Renal cortical epithelial cell (primary cell): ENCODE data around the gene TMEM163. TPM values are rescaled to one million over a fixed set of nuclear protein-coding genes. Genes with fewer than 3 reads are reported as not detected.

Source experiments
- DNase-seq: peaks from one replicate; pipeline ENCODE4 v3.0.0-alpha.2; 2011; ENCODE audit warnings: low read depth
- total RNA-seq: library from RNA; depleted of rRNA; stranded (reverse); fragments of >200 nt; gene quantifications from 2 replicates; pipeline ENCODE4 v1.2.3, GENCODE V29; 2014

TMEM163 gene
- total RNA-seq, 1 donor from 2014 or later, result 6.7 TPM

DNA sequence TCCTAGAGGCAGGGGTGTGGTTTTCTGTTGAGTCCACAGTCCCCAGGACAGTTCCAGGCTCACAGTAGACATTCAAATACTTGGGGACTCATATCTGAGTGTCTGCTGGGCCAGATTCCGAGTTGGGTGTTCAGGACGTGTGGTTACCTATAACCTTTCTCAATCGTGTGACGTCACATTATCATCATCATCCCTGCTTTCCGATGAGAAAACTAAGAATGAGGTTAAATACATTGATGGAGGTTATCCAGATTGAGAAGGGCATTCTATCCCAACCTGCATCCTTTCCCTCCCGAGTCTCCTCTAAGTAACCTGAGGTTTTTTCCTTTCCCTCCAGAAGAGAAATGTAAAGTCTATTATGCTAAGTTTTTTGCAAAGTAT is 260.3 kb downstream of the TMEM163 start:
- no peak for DNase-seq

DNA sequence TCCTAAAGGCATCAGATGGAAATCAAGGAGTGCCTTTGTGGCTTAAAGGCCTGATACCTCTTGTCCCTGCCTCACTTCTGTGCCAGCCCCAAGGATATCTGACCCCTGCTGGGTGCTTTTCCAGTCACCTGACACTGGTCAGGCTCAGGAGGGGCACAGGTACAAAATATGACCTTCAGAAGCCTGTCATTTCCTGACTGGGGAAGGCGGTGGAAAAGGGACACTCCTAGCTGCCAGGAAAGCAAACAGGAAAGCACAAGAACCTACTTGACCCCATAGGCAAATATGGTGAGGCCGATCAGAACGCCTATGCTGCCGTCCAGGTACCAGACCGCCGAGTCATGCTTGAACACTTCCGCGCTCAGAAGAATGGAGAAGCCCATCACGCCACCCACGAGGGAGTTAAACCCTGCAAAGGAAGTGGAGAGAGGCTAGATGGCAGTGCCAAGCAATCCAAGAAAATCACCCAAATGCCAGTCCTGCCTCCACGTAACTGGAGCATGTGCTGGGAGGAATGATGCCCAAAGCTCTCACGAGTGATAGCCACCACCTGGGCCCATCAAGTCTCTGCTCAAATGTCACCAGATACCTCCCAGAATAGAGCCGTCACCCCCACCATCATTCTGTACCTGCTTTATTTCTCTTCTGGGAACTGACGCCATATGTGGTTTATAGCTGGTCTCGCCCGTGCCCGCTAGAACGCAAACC is 260.9 kb downstream of the TMEM163 start:
- DNase-seq, result no peak

GRCh38 chr2:134457353-134457752 is 261.4 kb downstream of the TMEM163 start:
- no peak for DNase-seq

GRCh38 chr2:134455426-134455825 is 263.4 kb downstream of the TMEM163 start:
- DNase-seq, result no peak

DNA sequence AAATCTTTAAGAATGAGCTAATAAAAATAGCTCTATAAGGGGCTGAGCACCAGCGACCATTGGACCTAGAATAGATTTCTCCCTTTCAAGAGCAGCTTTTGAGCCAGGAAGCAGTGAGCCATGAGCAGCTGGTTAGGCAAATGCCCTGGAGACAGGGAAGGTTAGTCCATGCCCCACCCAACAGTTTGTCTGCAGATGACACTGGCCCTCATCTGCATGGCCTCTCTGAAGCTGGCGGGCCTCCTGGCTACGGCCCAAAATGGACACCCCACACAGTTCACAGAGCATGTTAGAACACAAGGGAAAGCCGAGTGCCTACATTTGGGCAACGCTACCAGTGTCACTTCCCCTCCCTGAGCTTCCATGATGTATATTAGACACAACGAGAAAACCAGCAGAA is 263.9 kb downstream of the TMEM163 start:
- no peak for DNase-seq

DNA sequence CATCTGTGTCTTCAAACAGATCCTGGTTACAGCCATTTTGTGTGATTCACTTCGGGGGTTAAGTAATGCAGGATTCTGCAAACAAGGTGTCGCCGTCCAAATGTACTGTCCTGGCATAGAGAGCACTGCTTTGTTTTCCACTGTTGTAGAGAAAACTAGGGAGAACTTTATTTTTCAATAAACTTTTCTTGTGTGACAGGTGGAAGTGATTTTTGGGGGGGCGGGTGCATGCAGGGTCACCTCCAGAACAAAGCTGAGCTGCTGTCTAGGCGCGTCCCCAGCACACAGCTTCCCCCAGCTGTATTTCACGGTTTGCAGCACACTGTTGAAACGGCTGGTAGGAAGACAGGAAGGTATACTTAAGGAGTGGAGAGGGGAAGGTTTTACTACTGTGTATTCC is 264.4 kb downstream of the TMEM163 start:
- no peak for DNase-seq

DNA sequence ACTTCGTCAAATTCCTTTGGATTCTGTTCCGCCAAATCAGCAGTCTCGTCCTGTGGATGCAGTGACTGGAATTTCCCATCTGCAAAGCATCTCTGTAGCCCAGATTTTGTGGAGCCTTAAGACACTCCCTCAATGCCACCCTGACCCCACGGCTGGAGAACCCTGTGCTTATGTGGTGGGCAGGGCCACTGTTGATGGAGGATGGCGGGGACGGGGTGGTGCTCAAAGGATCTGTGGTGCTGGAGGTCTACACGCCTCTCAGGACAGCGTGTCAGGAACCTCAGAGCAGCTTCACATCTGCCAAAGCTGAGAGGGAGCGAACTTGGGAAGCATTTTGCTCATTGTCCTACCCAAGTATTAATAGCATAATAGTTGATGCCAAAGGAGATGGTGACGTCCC is 264.8 kb downstream of the TMEM163 start:
- no peak for DNase-seq

GRCh38 chr2:134453476-134453875 is 265.3 kb downstream of the TMEM163 start:
- no peak for DNase-seq

DNA sequence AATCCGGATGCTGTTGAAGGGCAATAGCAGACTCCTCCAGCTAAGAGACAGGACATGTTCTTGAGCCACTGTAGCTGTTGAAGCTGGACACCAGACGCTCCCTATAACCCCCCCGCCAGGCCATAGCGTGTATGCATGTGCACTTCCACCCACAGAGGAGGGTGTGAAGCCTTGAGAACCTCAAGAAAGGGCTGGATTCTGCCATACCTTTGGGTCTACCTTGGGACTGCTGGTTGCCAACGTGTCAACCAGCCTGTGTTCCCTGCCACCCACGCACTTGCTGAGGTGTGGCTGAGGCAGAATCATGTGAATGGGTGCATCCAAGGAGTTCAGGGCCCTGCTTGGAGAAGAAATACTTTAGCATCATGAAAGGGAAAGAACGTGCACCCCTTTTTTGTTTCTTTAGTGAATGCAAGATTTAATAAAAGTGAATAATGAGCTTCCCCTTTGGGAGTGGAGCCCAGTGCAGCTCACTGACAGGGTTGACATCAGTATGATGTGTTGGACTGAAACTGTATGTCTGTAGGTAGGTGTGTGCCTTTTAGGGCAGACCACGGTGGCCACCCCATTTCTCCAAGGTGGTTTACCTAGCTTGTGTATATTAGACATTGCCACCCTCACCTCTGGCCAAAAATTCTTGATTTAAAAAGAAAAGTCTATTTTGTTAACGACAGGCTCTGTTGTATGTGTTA is 266.6 kb downstream of the TMEM163 start:
- DNase-seq, result no peak

DNA sequence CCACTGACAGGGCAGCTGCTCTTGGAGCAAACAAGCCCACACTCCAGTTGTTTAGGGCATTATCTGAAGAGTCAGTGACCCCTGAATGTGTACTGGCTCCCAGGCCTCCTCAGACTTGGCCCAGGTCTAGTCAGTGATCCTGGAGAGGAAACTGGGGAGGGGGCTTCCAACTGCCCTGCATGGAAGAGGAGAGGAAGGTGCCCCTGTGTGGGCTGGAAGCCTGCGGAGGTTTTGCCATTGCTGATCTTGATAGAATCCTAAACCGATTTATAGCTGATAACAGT is 267.5 kb downstream of the TMEM163 start:
- no peak for DNase-seq

DNA sequence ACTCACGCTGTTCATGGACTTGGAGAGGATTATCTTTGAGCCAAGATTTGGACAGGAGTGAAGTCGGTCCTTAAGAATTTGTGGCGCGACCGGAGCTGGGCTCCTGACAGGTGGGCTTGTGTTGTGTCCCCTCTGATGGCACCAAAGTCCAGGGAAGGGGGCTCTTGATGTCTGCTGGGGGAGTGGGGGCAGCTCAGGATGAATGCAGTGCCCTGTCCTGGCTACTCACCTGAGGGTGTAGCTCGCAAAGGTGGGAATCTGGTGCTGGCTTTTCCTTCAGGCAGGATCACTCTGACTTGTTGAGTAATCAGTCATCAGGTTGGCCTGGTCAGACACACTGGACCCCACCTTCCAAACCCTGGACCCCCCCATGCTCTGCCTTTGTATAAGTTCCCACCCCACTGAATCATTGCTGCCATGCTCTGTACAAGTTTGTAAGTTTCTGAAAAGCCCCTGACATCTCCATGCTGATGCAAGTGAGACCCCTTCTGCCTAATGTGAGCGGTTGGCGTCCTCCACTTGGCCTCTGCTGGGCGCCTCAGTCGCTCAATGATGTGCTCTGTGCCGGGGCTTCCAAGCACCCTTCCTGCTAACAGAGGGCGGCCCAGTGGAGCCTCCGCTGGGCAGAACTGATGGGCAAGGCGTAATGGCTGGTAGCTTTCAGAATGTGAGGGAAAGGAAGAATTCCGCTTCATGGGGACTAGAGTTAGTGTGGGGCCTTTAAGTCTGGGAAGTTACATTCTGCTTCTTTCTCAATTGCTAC is 268.9 kb downstream of the TMEM163 start:
- DNase-seq, result no peak

- no peak for DNase-seq
Observed at GRCh38 chr2:134449157-134449556, 269.6 kb downstream of the TMEM163 start.

DNA sequence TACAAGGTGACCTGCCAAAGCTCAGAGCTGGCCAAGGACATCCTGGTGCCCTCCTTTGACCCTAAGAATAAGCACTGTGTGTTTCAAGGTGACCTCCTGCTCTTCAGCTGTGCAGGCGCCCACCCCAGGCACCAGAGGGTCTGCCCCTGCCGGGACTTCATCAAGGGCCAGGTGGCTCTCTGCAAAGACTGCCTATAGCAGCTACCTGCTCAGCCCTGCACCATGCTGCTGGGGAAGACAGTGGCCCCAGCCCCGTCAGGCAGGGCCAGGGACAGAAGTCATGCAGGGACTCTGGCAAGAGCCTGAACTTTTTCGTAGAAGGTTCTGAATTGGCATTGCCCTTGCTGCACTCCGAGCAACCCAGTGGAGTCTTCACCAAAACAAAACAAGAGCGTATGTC is 270.1 kb downstream of the TMEM163 start:
- DNase-seq, result no peak

- DNase-seq, result no peak
Observed at GRCh38 chr2:134447669-134448068, 271.1 kb downstream of the TMEM163 start.

DNA sequence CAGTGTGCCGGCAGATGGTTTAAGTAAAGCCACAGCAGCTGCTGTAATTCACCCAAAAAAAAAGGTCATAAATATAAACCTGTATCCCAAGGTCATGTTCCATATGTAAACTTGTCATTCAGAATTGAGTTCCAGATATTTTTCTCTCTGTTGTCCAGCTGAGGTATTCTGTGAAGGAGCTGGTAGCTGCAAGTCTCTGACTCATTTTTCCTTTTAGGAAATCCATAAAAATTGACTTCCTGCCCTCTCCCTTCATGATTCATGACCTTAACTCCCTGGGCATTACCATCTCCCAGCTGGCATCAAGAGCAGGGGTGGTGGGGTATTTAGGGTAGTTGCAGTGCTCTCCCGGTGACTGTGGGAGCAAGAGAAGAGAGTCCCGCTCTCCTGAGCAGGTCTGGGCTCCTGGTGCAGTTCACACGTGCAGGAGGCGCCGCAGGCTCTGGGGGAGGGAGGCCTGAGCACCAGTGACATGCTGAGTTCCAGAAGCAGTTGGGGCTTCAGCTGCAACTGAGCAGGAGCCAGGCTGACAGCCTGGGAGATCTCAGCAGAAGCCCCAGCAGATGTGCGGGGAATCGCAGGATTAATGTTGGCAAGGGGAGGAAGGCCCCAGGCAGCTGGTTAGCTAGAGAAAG is 272.3 kb downstream of the TMEM163 start:
- DNase-seq, result peak; percentile 71

GRCh38 chr2:134445985-134446382 is 272.8 kb downstream of the TMEM163 start:
- DNase-seq, result no peak

DNA sequence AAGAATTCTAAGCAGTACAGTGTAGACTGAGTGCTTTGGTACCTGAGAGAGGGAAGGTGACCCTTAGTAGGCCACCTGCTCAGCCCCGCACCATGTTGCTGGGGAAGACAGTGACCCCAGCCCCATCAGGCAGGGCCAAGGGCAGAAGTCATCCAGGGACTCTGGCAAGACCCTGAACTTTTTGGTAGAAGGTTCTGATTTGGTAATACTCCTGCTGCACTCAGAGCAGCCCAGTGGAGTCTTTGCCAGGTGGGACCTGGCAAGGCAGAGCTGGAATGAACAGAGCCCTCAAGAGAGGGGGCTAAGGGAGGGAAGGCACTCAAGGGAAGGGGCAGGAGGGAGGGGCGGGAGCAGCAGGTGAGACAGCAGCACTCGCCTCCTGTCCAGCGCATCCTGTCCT is 273.7 kb downstream of the TMEM163 start:
- no peak for DNase-seq

DNA sequence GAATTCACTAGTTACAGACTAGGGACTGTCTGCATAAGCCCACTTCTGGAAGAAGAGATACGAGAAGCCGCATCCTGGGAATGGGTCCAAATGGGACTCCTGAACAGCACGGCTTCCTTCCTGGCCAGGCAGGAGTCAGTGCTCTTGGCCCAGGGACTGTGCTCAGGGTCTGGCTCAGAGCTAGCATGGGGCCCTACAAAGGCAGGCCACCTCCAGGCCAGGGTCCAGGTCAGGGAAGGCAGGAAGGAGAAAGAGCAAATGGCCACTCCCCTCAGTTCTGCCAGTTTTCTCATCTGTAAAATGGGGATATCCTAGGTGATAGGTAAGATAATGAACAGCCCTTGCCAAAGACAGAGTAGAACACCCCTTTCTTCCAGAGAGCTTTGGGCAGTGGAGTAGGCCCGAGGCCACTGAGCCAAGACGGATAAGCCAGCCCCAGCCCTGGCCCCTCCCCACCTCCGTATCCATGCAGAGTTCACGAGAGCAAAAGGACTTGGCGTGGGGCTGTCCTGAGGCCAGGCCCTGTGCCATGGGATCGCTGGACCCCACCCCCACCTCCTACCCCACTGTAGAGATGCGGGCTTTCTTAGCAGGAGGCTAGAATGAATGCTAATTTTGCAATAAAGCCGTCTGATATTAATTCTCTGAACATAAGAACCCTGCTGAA is 274.9 kb downstream of the TMEM163 start:
- DNase-seq, result no peak

- no peak for DNase-seq
Observed at GRCh38 chr2:134441153-134441863, 277.5 kb downstream of the TMEM163 start.

DNA sequence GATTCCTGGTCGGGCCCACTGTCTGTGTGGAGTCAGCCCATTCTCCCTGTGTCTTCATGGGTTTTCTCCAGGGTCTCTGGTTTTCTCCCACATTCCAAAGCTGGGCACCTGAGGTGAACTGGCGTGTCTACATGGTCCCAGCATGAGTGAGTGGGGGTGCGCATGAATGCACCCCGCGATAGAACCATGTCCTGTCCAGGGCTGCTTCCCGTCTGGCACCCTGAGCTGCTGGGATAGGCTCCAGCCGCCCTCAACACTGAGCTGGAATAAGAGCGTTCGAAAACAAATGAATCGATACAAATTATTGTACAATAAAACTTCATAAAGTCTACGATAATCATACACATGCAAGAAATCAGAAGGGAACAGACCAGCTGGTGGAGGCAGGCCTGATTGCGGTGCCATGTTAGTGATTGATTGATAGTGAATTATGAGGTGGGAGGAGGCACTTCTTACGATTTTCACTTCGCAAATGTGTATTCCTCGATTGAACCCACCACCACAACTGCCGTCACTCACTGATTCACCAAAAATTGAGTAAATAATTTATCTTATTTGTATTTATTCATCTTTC is 278.4 kb downstream of the TMEM163 start:
- DNase-seq, result no peak

DNA sequence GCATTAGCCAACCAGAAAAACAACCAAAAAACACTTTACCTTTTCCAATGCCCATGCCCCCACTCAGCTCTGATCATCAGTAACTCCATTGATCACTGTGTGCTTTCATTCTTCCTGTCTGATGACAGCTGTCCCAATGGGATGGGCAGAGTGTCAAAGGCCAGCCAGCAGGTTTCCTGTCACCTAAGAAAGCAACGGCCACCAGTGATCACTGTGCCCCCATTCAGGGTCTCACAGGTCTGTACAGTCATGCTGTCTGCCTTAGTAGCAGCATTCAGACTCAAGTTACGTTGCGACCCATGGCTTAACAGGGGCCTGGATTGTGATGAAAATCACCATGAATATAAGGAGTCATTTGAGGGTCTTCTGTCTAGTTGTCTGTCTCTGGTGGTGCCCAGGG is 280.4 kb downstream of the TMEM163 start:
- no peak for DNase-seq
